Retinal pigment epithelial cell (primary cell): ENCODE data around the gene NHP2.

Source experiments
- DNase-seq: peaks from one replicate; pipeline ENCODE4 v3.0.0-alpha.2; 2010; ENCODE audit warnings: low read depth
- H3K4me3 ChIP-seq: 2 replicates; pipeline ENCODE4 v1.5.1; 2011; ENCODE audit warnings: mild to moderate bottlenecking, low read length, control low read depth, moderate library complexity
- CTCF ChIP-seq: conservative IDR thresholded peaks from 2 replicates; pipeline ENCODE4 v1.5.1; 2011; ENCODE audit warnings: low read depth, low read length, control low read depth, inconsistent platforms

NHP2 gene

GRCh38 chr5:178196986-178197385 is 43.3 kb upstream of the NHP2 start:
- TF ChIP-seq CTCF = peak; percentile 45
- H3K4me3 ChIP-seq = no peak overlapping the region
- no peak for DNase-seq

- no peak for TF ChIP-seq CTCF
- no peak overlapping the region for H3K4me3 ChIP-seq
- DNase-seq = no peak
These were observed 42.7 kb upstream of the NHP2 start for GRCh38 chr5:178196281-178196812.

GRCh38 chr5:178194026-178194425 is 40.3 kb upstream of the NHP2 start:
- H3K4me3 ChIP-seq = no peak overlapping the region
- no peak for TF ChIP-seq CTCF
- DNase-seq = no peak

GRCh38 chr5:178193251-178193809 is 39.6 kb upstream of the NHP2 start:
- H3K4me3 ChIP-seq = no peak overlapping the region
- no peak for DNase-seq
- TF ChIP-seq CTCF = no peak

GRCh38 chr5:178192787-178193186 is 39.1 kb upstream of the NHP2 start:
- no peak overlapping the region for H3K4me3 ChIP-seq
- no peak for TF ChIP-seq CTCF
- DNase-seq = no peak

GRCh38 chr5:178192244-178192643 is 38.6 kb upstream of the NHP2 start:
- no peak for TF ChIP-seq CTCF
- no peak overlapping the region for H3K4me3 ChIP-seq
- DNase-seq = no peak

- TF ChIP-seq CTCF = no peak
- no peak overlapping the region for H3K4me3 ChIP-seq
- DNase-seq = no peak
These were observed 38.0 kb upstream of the NHP2 start for GRCh38 chr5:178191661-178192060.
